Umbilical cord (tissue), 2 donors: ENCODE measurements around the gene ZNG1B. TPM values are rescaled to one million over a fixed set of nuclear protein-coding genes. Genes with fewer than 3 reads are reported as not detected.
A peak's percentile ranks its signal among the peaks of the same experiment; 100 is the strongest.
"Not testable (repeated sequence)": the region's sequence is repeated elsewhere in the genome, so short reads cannot be mapped to it uniquely, and the experiment has no call there.

Experiments used
- DNase-seq: peaks from one replicate; pipeline ENCODE4 v3.0.0-alpha.2; 2015; ENCODE audit warnings: low spot score
- total RNA-seq: library from RNA; depleted of rRNA; stranded (reverse); fragments of >200 nt; gene quantifications from one replicate; pipeline ENCODE4 v1.2.3, GENCODE V29; 2014; ENCODE audit warnings: low replicate concordance; ENCODE audit not compliant: insufficient read depth

ZNG1B gene
- 84.7 TPM for total RNA-seq

GRCh38 chr2:113437508-113438465 lies at the start of gene ZNG1B:
Gene ZNG1B (plus strand): TSS chr2:113437691. CDS start chr2:113437869, 178 bp downstream.
- DNase-seq, result peak; percentile 1

GRCh38 chr2:113390124-113390849 lies 47.2 kb upstream of the ZNG1B start:
- peak; percentile 77 for DNase-seq

- DNase-seq, result no peak
These were observed 46.4 kb upstream of the ZNG1B start for GRCh38 chr2:113391073-113391472.

GRCh38 chr2:113406114-113406513 lies 31.4 kb upstream of the ZNG1B start:
- DNase-seq, result no peak

GRCh38 chr2:113407446-113408099 lies 29.9 kb upstream of the ZNG1B start:
- DNase-seq, result no peak

- not testable (repeated sequence) for DNase-seq
These were observed 25.7 kb upstream of the ZNG1B start for GRCh38 chr2:113411725-113412352.

GRCh38 chr2:113412774-113413173 lies 24.7 kb upstream of the ZNG1B start:
- DNase-seq, result not testable (repeated sequence)

GRCh38 chr2:113431773-113432172 lies 5.7 kb upstream of the ZNG1B start:
- not testable (repeated sequence) for DNase-seq

GRCh38 chr2:113433468-113433867 lies 4.0 kb upstream of the ZNG1B start:
- DNase-seq, result not testable (repeated sequence)

- not testable (repeated sequence) for DNase-seq
These were observed 28.3 kb downstream of the ZNG1B start for GRCh38 chr2:113465770-113466169.

GRCh38 chr2:113476688-113477368 lies 39.3 kb downstream of the ZNG1B start:
- DNase-seq, result not testable (repeated sequence)

GRCh38 chr2:113496527-113496926 lies 59.0 kb downstream of the ZNG1B start:
- DNase-seq, result not testable (repeated sequence)

- not testable (repeated sequence) for DNase-seq
These were observed 60.9 kb downstream of the ZNG1B start, which contains the start of gene FOXD4L1 for GRCh38 chr2:113498365-113498764. Gene FOXD4L1 (plus strand): TSS chr2:113498665. CDS start chr2:113499257, 592 bp downstream.

- DNase-seq, result not testable (repeated sequence)
These were observed 61.8 kb downstream of the ZNG1B start for GRCh38 chr2:113499019-113499885.

GRCh38 chr2:113499886-113500722 lies 62.6 kb downstream of the ZNG1B start:
- DNase-seq, result not testable (repeated sequence)

- not testable (repeated sequence) for DNase-seq
These were observed 63.2 kb downstream of the ZNG1B start for GRCh38 chr2:113500723-113501038.

- DNase-seq, result peak; percentile 8
These were observed 65.0 kb downstream of the ZNG1B start for GRCh38 chr2:113502216-113503093.
